ENCODE data around the gene ZNHIT3. TPM values are rescaled to one million over a fixed set of nuclear protein-coding genes. Genes with fewer than 3 reads are reported as not detected.
A peak's percentile ranks its signal among the peaks of the same experiment; 100 is the strongest.

Gene ZNHIT3
- total and polyA plus RNA-seq, 2 donors (not counting 1 experiment from before 2014, with no cell fraction given): 29.1 to 44.5 TPM

DNA sequence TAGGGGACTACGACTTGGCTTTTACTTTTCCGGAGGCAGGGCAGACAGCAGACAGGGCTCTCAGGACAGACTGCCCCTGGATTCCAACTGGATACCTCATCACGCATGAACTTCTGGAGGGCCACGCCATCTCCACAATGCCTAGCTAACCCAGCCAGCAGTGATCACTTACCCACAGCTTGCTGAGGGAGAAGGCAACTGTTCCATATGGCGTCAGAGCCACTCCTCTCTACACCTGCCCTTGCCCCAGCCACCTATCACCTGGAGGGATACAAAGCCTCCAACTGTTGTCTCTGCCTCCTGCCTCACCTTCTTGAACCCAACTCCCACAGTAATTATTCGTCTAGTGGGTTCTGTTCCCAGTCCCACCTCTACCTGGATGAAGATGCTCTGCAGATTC, 39.4 kb downstream of the ZNHIT3 start:
- H3K27ac ChIP-seq (ENCODE audit: insufficient read depth, low read length): no peak overlapping the region
- no peaks in the 10 kb centered on the region for H3K27me3 ChIP-seq (ENCODE audit: control insufficient read depth, insufficient read depth, low read length)
- H3K4me1 ChIP-seq (ENCODE audit: control insufficient read depth, extremely low read depth, insufficient read depth, low read length): peaks cover 10% of the 10 kb centered on the region
- no peaks in the 10 kb centered on the region for H3K9me3 ChIP-seq (ENCODE audit: control insufficient read depth, insufficient read depth, low read depth, low read length)
- H3K79me2 ChIP-seq (ENCODE audit: control insufficient read depth, insufficient read depth, low read length): no peaks in the 10 kb centered on the region
- TF ChIP-seq, protein P1, sequence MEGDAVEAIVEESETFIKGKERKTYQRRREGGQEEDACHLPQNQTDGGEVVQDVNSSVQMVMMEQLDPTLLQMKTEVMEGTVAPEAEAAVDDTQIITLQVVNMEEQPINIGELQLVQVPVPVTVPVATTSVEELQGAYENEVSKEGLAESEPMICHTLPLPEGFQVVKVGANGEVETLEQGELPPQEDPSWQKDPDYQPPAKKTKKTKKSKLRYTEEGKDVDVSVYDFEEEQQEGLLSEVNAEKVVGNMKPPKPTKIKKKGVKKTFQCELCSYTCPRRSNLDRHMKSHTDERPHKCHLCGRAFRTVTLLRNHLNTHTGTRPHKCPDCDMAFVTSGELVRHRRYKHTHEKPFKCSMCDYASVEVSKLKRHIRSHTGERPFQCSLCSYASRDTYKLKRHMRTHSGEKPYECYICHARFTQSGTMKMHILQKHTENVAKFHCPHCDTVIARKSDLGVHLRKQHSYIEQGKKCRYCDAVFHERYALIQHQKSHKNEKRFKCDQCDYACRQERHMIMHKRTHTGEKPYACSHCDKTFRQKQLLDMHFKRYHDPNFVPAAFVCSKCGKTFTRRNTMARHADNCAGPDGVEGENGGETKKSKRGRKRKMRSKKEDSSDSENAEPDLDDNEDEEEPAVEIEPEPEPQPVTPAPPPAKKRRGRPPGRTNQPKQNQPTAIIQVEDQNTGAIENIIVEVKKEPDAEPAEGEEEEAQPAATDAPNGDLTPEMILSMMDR (conservative IDR thresholded peaks at IDR 0.05 in 1 of 2, IDR thresholded peaks at IDR 0.05 in 1 of 2; ENCODE audit: low read depth in 1 of 2, low read length in 2 of 2): no peak
- no peak for TF ChIP-seq EZH2 (IDR thresholded peaks at IDR 0.05; ENCODE audit: low read length, missing control alignments)
- H3K9ac ChIP-seq (ENCODE audit: insufficient read depth, low read length): no peak overlapping the region
- H3K4me2 ChIP-seq (ENCODE audit: extremely low read depth, insufficient read depth, low read length): no peak overlapping the region
- H2AFZ ChIP-seq (ENCODE audit: low read length): no peak overlapping the region
- H3K36me3 ChIP-seq (ENCODE audit: control insufficient read depth, insufficient read depth, low read length): peaks cover 15% of the 10 kb centered on the region
- no peaks in the 10 kb centered on the region for H4K20me1 ChIP-seq (ENCODE audit: control insufficient read depth, extremely low read depth, insufficient read depth, low read length)
- no peak for DNase-seq (ENCODE audit: low read depth in 2 of 2)
- H3K4me3 ChIP-seq (replicated peaks in 1 of 4; ENCODE audit: control extremely low read depth in 1 of 4, insufficient read depth in 1 of 4, low read depth in 3 of 4, low read length in 4 of 4): no peak overlapping the region

DNA sequence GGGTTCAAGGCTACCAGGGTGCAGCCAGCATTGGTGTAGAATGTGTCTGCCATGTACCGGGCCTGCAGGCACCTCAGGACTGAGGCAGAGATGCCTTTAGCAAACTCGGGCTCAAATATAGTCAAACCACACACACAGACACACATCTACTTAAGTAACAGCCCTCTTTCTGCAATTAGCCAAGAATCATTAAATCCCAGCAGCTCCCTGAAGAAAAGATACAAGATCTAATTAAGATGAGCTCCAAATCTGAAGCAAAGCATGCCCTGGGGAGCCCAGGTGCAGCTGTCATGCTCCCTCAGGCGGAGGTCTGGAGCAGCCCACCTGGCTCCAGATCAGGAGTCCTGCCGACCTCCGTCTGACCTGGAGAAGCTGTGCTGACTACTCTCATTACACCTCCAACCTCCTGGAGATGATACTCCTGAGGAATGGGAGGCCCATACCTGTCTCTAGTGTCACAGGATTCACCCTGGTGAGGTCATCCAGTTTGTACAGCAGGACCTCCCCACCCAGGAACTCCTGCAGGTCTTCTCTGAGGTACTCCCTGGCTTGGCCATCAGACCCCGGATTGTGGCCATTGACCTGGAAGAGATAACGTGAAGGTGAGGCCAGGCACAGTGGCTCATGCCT, 41.3 kb downstream of the ZNHIT3 start:
- no peak overlapping the region for H2AFZ ChIP-seq (ENCODE audit: low read length)
- TF ChIP-seq, protein P1 (conservative IDR thresholded peaks at IDR 0.05 in 1 of 2, IDR thresholded peaks at IDR 0.05 in 1 of 2; ENCODE audit: low read depth in 1 of 2, low read length in 2 of 2): no peak
- TF ChIP-seq EZH2 (IDR thresholded peaks at IDR 0.05; ENCODE audit: low read length, missing control alignments): no peak
- H3K36me3 ChIP-seq (ENCODE audit: control insufficient read depth, insufficient read depth, low read length): peaks cover 21% of the 10 kb centered on the region
- H3K27me3 ChIP-seq (ENCODE audit: control insufficient read depth, insufficient read depth, low read length): no peaks in the 10 kb centered on the region
- no peaks in the 10 kb centered on the region for H4K20me1 ChIP-seq (ENCODE audit: control insufficient read depth, extremely low read depth, insufficient read depth, low read length)
- H3K27ac ChIP-seq (ENCODE audit: insufficient read depth, low read length): no peak overlapping the region
- no peak for DNase-seq (ENCODE audit: low read depth in 2 of 2)
- H3K4me2 ChIP-seq (ENCODE audit: extremely low read depth, insufficient read depth, low read length): no peak overlapping the region
- H3K9me3 ChIP-seq (ENCODE audit: control insufficient read depth, insufficient read depth, low read depth, low read length): no peaks in the 10 kb centered on the region
- no peak overlapping the region for H3K4me3 ChIP-seq (replicated peaks in 1 of 4; ENCODE audit: control extremely low read depth in 1 of 4, insufficient read depth in 1 of 4, low read depth in 3 of 4, low read length in 4 of 4)
- H3K9ac ChIP-seq (ENCODE audit: insufficient read depth, low read length): no peak overlapping the region
- no peaks in the 10 kb centered on the region for H3K79me2 ChIP-seq (ENCODE audit: control insufficient read depth, insufficient read depth, low read length)
- H3K4me1 ChIP-seq (ENCODE audit: control insufficient read depth, extremely low read depth, insufficient read depth, low read length): peaks cover 10% of the 10 kb centered on the region

DNA sequence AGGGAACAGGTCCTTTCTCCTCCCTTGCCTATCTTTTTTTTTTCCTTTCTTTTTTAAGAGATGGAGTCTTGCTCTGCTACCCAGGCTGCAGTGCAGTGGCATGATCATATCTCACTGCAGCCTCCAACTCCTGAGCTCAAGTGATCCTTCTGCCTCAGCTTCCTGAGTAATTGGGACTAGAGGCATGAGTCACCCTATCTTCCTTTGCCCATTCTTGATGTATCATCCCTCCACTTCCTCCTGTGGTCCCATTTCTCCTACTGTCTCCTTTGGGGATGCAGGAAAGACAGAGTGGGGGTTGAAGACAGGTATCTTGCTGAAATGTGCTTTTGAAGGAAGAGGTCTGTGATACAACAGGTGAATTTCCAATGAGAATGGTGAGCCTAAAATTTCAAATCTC, 42.6 kb downstream of the ZNHIT3 start:
- peaks cover 10% of the 10 kb centered on the region for H3K4me1 ChIP-seq (ENCODE audit: control insufficient read depth, extremely low read depth, insufficient read depth, low read length)
- no peak overlapping the region for H2AFZ ChIP-seq (ENCODE audit: low read length)
- no peak for TF ChIP-seq EZH2 (IDR thresholded peaks at IDR 0.05; ENCODE audit: low read length, missing control alignments)
- TF ChIP-seq, protein P1 (conservative IDR thresholded peaks at IDR 0.05 in 1 of 2, IDR thresholded peaks at IDR 0.05 in 1 of 2; ENCODE audit: low read depth in 1 of 2, low read length in 2 of 2): no peak
- H4K20me1 ChIP-seq (ENCODE audit: control insufficient read depth, extremely low read depth, insufficient read depth, low read length): no peaks in the 10 kb centered on the region
- H3K79me2 ChIP-seq (ENCODE audit: control insufficient read depth, insufficient read depth, low read length): no peaks in the 10 kb centered on the region
- H3K27me3 ChIP-seq (ENCODE audit: control insufficient read depth, insufficient read depth, low read length): no peaks in the 10 kb centered on the region
- H3K9ac ChIP-seq (ENCODE audit: insufficient read depth, low read length): no peak overlapping the region
- H3K4me3 ChIP-seq (replicated peaks in 1 of 4; ENCODE audit: control extremely low read depth in 1 of 4, insufficient read depth in 1 of 4, low read depth in 3 of 4, low read length in 4 of 4): no peak overlapping the region
- no peak overlapping the region for H3K27ac ChIP-seq (ENCODE audit: insufficient read depth, low read length)
- peak; percentile 9 to 58 for DNase-seq (ENCODE audit: low read depth in 2 of 2)
- H3K36me3 ChIP-seq (ENCODE audit: control insufficient read depth, insufficient read depth, low read length): peaks cover 25% of the 10 kb centered on the region
- peak overlapping the region; percentile 18 for H3K4me2 ChIP-seq (ENCODE audit: extremely low read depth, insufficient read depth, low read length)
- H3K9me3 ChIP-seq (ENCODE audit: control insufficient read depth, insufficient read depth, low read depth, low read length): no peaks in the 10 kb centered on the region

Measured in fibroblast of lung (primary cell).